Pancreas (tissue), 10 donors: ENCODE results near the gene CHEK1. TPM values are rescaled to one million over a fixed set of nuclear protein-coding genes. Genes with fewer than 3 reads are reported as not detected.

Source experiments
- ATAC-seq, 4 donors: fragments of 200-7000 bp; cut with Tn5 transposase; one replicate each; pipeline versions ENCODE4 v1.8.0 to v1.9.1; 2020; ENCODE audit warnings: mild to moderate bottlenecking in 4 of 4, moderate library complexity in 4 of 4
- DNase-seq, 6 donors: peaks; one replicate each; pipeline ENCODE4 v3.0.0-alpha.2; 2020
- FAIRE-seq: peaks from 2 replicates; lab custom pipeline; 2012; peaks lifted over from hg19 to GRCh38; lab: Jason Lieb, UNC
- H3K27ac ChIP-seq, 4 donors: fragments of 200-600 bp; sonication (generic); 1 replicate in 3 of 4; 2 replicates in 1 of 4; pipeline versions ENCODE4 v1.5.0 to v1.8.0; 2020
- H3K27me3 ChIP-seq, 4 donors: fragments of 200-600 bp; one replicate each; pipeline ENCODE4 v1.8.0; 2021
- H3K36me3 ChIP-seq, 3 donors: fragments of 200-600 bp; sonication (generic) in 1 of 3; one replicate each; pipeline versions ENCODE4 v1.5.0 to v1.8.0; 2020 to 2021
- H3K4me1 ChIP-seq, 3 donors: fragments of 200-600 bp; one replicate each; pipeline ENCODE4 v1.8.0; 2021
- H3K4me3 ChIP-seq, 4 donors: fragments of 200-600 bp; sonication (generic) in 2 of 4; one replicate each; pipeline versions ENCODE4 v1.5.0 to v1.8.0; 2020 to 2021
- H3K9me3 ChIP-seq, 4 donors: fragments of 200-600 bp; one replicate each; pipeline ENCODE4 v1.8.0; 2021
- WGBS, 2 donors: extraction: QIAGEN DNeasy Blood & Tissue Kit; methylation state at CpG; one replicate each; pipeline ENCODE4 v1.1.7; 2013; 5-methylcytosine and 5-hydroxymethylcytosine counted together
- intact Hi-C, 3 donors: fragments of 100-400 bp; cut with DNase I; formaldehyde crosslinking; loops; one replicate each; pipeline versions ENCODE4 v1.11.1 to v1.14.2; 2022
- polyA plus RNA-seq, 2 donors: library from polyadenylated mRNA; stranded (reverse); fragments of 200-250 nt; gene quantifications; one replicate each; pipeline ENCODE4 v1.2.3, GENCODE V29; 2013
- total RNA-seq, 6 donors: library from RNA; stranded (reverse); fragmentation: NEBNext Ultra II Directional in 4 of 6; extraction: Animal tissue kit (Norgen Biotek cat#: 25700) in 4 of 6; gene quantifications; one replicate each; pipeline versions ENCODE4 v1.2.1 to v1.2.4, GENCODE V29; 2021 to 2023
- TF ChIP-seq, protein P1 (sequence below), 4 donors: fragments of 200-600 bp; sonication (generic) in 3 of 4; IDR thresholded peaks; one replicate each; pipeline versions ENCODE4 v1.5.0 to v1.8.0; 2021; ENCODE audit warnings: antibody characterized with exemption in 4 of 4
- donor health status: healthy with polysubstance abuse.
- donor health status: DM: no; HTN: no; CAD: no; lungs with moderate emphysema.
- donor health status: DM: no; HTN: no; CAD: no.
- donor health status: control.
- donor health status: control.
- donor health status: Bipolar disorder and iron deficiency.
- donor health status: DM: yes; HTN: yes; CAD: no.
- donor health status: DM: no; HTN: no; CAD: no.
- donor health status: DM: no; HTN: no; CAD: no.
- donor health status: DM: yes; HTN: yes; CAD: no.

Gene CHEK1
- total and polyA plus RNA-seq, 8 donors = 0.40 to 3.0 (median 0.91) TPM

GRCh38 chr11:125720781-125721180, 95.8 kb downstream of the CHEK1 start:
- WGBS, 2 donors = 67 to 72% methylated on average over 6 of the region's 6 CpGs
- DNase-seq = no peak
- TF ChIP-seq, protein P1, sequence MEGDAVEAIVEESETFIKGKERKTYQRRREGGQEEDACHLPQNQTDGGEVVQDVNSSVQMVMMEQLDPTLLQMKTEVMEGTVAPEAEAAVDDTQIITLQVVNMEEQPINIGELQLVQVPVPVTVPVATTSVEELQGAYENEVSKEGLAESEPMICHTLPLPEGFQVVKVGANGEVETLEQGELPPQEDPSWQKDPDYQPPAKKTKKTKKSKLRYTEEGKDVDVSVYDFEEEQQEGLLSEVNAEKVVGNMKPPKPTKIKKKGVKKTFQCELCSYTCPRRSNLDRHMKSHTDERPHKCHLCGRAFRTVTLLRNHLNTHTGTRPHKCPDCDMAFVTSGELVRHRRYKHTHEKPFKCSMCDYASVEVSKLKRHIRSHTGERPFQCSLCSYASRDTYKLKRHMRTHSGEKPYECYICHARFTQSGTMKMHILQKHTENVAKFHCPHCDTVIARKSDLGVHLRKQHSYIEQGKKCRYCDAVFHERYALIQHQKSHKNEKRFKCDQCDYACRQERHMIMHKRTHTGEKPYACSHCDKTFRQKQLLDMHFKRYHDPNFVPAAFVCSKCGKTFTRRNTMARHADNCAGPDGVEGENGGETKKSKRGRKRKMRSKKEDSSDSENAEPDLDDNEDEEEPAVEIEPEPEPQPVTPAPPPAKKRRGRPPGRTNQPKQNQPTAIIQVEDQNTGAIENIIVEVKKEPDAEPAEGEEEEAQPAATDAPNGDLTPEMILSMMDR (IDR thresholded peaks at IDR 0.05) = no peak

GRCh38 chr11:125724125-125724524, 99.2 kb downstream of the CHEK1 start:
- H3K4me1 ChIP-seq = no peaks in the 10 kb centered on the region
- TF ChIP-seq, protein P1 (IDR thresholded peaks at IDR 0.05) = no peak
- H3K27ac ChIP-seq = no peak overlapping the region
- FAIRE-seq = no peak
- no peaks in the 10 kb centered on the region for H3K9me3 ChIP-seq
- ATAC-seq = no peak
- 66 to 90% methylated on average over 1 of the region's 1 CpG for WGBS, 2 donors
- no peaks in the 10 kb centered on the region for H3K36me3 ChIP-seq
- no peak overlapping the region for H3K4me3 ChIP-seq
- no peak for DNase-seq
- H3K27me3 ChIP-seq = no peaks in the 10 kb centered on the region
- intact Hi-C loops = no loop called here

More at GRCh38 chr11:125720781-125721180, 95.8 kb downstream of the CHEK1 start:
- Histone ChIP-seq H3K9me3 (no peaks in the 10 kb centered on the region), H3K4me1 (no peaks in the 10 kb centered on the region), H3K27me3 (no peaks in the 10 kb centered on the region), H3K36me3 (no peaks in the 10 kb centered on the region), H3K27ac (no peak overlapping the region), H3K4me3 (no peak overlapping the region)
- intact Hi-C loops = no loop called here
- ATAC-seq (no peak), FAIRE-seq (no peak)

Other genes with a start within 250 kb of the CHEK1 start
- 1 to 10 TPM in 4 of 6 donors, under 1 TPM in 2; 0.73 to 3.4 (median 1.6) TPM for gene FEZ1, start 128.9 kb upstream of the CHEK1 start, total RNA-seq
- gene FEZ1, start 128.9 kb upstream of the CHEK1 start, polyA plus RNA-seq = 1 to 10 TPM; 3.7 to 6.1 TPM
- gene EI24, start 55.7 kb upstream of the CHEK1 start, total RNA-seq = 10 to 100 TPM; 42.4 to 65.6 (median 52.5) TPM
- gene EI24, start 55.7 kb upstream of the CHEK1 start, polyA plus RNA-seq = 10 to 100 TPM; 24.6 to 46.3 TPM
- 100 to 1,000 TPM in 3 of 6 donors, 10 to 100 TPM in 3; 83.8 to 121 (median 101) TPM for gene STT3A, start 32.3 kb upstream of the CHEK1 start, total RNA-seq
- gene STT3A, start 32.3 kb upstream of the CHEK1 start, polyA plus RNA-seq = 10 to 100 TPM; 37.4 to 66.0 TPM
- not detected for gene ACRV1, start 55.7 kb downstream of the CHEK1 start, total RNA-seq
- not detected for gene ACRV1, start 55.7 kb downstream of the CHEK1 start, polyA plus RNA-seq
- not detected for gene PATE1, start 121.1 kb downstream of the CHEK1 start, total RNA-seq
- not detected for gene PATE1, start 121.1 kb downstream of the CHEK1 start, polyA plus RNA-seq
- under 1 TPM in 1 of 6 donors, not detected in 5; 0.08 TPM for gene PATE2, start 153.7 kb downstream of the CHEK1 start, total RNA-seq
- gene PATE2, start 153.7 kb downstream of the CHEK1 start, polyA plus RNA-seq = not detected
- not detected for gene PATE3, start 163.0 kb downstream of the CHEK1 start, total RNA-seq
- gene PATE3, start 163.0 kb downstream of the CHEK1 start, polyA plus RNA-seq = not detected
- not detected for gene PATE4, start 208.2 kb downstream of the CHEK1 start, total RNA-seq
- not detected for gene PATE4, start 208.2 kb downstream of the CHEK1 start, polyA plus RNA-seq